Thyroid gland (tissue), 4 donors: ENCODE measurements around the gene GFRA1.

Experiments used
- CTCF ChIP-seq, 6 experiments: fragments of 200-600 bp in 3 of 6; fragments of 450-650 bp in 3 of 6; sonication (generic) in 3 of 6; IDR thresholded peaks; one replicate each; pipeline ENCODE4 v1.5.1; 2016 to 2019; ENCODE audit warnings: antibody characterized with exemption in 6 of 6, mild to moderate bottlenecking in 2 of 6, inconsistent platforms in 1 of 6, moderate library complexity in 1 of 6
- POLR2A ChIP-seq, 2 donors: fragments of 450-650 bp; IDR thresholded peaks; one replicate each; pipeline ENCODE4 v1.6.1; 2017; ENCODE audit warnings: antibody characterized with exemption in 2 of 2, mild to moderate bottlenecking in 2 of 2, moderate library complexity in 1 of 2

- TF ChIP-seq POLR2A (IDR thresholded peaks at IDR 0.05) = no peak
- no peak for TF ChIP-seq CTCF (IDR thresholded peaks at IDR 0.05)
Measured at GRCh38 chr10:116247691-116248090, 25.3 kb downstream of the GFRA1 start.
